CD4-positive, alpha-beta T cell treated with Interleukin-17A for 4 hours (primary cell): ENCODE data around the gene NMNAT1.
"Not testable (repeated sequence)": the region's sequence is repeated elsewhere in the genome, so short reads cannot be mapped to it uniquely, and the experiment has no call there.

Experiments
- DNase-seq: peaks from one replicate; pipeline ENCODE4 v3.0.0-alpha.2; 2020; ENCODE audit warnings: mixed read lengths

The NMNAT1 gene

DNA sequence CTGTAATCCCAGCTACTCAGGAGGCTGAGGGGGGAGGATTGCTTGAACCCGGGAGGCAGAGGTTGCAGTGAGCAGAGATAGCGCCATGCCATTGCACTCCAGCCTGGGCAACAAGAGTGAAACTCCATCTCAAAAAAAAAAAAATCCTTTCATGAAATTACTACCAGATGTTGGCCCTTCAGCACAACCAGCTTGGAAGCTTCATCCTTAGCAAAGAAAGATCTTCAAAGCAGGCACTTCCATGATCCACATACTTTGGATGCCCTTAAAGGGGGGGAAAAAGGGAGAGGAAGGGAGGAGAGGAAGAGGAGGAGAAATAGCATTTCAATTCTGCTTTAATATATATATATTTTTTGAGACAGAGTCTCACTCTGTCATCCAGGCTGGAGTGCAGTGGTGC is 77.4 kb downstream of the NMNAT1 start:
- not testable (repeated sequence) for DNase-seq

DNA sequence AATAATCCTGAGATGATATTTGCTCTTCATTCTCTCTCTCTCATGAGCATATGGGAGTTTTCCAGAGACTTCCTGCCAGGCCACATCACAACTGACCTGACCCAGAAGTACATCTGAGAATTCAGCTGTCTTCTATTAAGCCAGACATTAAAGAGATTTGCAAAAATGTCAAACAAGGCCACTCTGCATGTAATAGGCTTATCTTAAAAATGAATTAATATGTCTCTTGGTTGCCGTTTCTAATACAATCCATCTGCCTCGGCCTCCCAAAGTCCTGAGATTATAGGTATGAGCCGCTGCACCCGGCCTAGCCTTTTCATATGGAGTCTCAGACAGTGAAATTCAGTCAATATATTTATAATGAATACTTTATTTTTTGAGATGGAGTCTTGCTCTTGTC is 78.7 kb downstream of the NMNAT1 start:
- not testable (repeated sequence) for DNase-seq

DNA sequence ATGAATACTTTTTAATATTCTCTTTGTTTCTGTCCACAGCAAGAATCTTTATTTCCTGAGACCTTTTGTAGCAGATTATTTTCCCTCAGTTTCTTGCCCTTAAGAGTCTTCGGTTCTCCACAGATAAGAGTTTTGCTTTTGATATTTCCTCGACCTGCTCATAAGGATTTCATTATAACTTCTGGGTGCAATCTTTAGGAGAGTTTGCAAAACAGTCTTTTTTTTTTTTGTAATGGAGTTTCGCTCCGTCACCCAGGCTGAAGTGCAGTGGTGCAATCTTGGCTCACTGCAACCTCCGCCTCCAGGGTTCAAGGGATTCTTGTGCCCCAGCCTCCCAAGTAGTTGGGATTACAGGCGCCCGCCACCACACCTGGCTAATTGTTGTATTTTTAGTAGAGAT is 79.4 kb downstream of the NMNAT1 start:
- DNase-seq, result no peak

DNA sequence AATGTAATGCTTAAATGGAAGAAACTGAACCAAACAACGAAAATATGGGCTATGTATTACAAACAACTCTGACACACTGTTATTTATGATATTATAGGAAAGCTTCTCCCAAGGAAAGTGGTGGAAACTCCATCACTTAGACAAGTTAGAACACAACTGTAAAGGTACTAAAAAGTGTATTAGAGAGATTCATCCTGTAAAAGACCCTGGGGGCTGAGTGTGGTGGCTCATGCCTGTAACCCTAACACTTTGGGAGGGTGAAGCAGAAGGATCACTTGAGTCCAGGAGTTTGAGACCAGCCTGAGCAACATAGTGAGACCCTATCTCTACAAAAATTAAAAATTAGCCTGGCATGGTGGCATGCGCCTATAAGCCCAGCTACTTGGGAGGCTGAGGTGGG is 82.1 kb downstream of the NMNAT1 start:
- no peak for DNase-seq

DNA sequence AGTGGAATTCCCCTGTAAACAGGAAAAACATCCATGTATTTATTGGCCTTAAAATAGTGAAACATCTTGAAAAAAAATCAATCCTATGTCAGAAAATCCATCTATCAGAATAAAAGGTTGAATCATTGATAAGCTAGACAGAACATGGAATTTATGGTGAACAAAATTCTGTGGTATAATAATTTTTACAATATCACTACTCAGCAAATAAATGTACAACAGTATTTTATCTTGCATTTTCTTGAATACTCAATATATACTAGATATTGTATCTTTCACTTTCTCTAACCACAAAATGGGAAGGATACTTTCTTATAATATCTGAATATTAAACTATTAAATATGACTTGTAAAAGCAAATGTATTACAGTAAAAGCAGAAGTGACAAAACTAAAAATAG is 83.8 kb downstream of the NMNAT1 start:
- no peak for DNase-seq

DNA sequence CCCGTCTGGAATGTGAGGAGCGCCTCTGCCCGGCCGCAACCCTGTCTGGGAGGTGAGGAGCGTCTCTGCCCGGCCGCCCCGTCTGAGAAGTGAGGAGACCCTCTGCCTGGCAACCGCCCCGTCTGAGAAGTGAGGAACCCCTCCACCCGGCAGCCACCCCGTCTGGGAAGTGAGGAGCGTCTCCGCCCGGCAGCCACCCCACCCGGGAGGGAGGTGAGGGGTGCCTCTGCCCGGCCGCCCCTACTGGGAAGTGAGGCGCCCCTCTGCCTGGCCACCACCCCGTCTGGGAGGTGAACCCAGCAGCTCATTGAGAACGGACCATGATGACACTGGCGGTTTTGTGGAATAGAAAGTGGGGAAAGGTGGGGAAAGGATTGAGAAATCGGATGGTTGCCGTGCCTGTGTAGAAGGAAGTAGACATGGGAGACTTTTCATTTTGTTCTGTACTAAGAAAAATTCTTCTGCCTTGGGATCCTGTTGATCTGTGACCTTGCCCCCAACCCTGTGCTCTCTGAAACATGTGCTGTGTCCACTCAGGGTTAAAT is 85.8 kb downstream of the NMNAT1 start:
- not testable (repeated sequence) for DNase-seq

DNA sequence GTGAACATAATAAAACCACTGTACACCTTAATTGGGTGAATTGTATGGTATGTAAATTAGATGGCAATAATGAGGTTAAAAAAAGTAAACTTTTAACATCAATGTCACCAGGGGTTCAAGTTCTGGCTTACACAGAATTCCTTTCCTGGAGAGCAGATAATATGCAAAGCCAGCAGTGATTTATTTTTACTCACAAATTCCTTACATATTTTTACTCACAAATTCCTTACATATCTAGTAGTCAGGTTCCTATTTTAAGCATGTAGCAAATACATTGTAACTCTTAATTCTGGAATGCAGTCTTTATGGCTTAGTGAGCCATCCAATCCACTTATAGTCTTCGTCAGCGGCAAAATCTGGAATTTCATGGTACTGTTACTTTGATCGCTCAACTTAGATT is 88.2 kb downstream of the NMNAT1 start:
- DNase-seq, result no peak

DNA sequence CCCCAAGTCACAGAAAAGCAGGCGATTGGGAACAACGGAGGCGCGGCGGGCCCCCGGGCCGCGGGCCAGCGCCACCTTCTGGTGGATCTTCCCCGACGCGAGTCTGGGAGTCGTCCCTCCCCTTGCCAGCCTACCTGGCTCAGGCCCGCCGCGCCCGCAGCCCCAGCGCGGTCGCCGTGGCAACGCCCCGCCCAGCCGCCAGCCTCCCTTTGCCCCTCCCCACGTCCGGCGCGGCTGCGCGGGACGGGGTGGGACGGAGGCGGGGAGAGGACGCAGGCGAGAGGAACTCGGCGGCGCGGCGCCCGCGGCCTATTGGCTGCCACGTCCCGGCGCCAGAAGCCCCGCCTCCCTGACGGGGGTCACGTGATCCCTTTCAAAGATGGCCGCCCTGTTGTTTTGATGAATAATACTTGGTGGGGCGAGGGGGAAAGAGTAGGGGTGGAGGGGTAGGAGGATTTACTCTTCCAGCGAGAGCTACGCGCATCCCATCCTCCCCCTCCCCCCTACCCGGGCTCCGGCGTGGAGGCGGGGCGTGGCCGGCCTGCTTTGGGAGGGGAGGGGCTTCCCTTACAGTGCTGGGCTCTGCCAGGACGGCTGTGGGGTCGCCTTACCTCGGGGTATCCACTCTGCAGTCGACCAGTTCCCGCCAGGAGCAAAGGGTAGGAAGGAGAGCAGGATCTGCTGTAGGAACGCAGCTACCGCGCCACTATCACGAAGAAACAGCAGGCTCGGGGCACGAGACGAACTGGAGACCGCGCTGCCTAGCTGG is 89.5 kb downstream of the NMNAT1 start, which contains the start of gene UBE4B:
UBE4B (plus strand) TSS at position 369 of the 769 bp plus-strand sequence. CDS start 713 bp downstream, outside the sequence.
- DNase-seq, result peak; percentile 99

DNA sequence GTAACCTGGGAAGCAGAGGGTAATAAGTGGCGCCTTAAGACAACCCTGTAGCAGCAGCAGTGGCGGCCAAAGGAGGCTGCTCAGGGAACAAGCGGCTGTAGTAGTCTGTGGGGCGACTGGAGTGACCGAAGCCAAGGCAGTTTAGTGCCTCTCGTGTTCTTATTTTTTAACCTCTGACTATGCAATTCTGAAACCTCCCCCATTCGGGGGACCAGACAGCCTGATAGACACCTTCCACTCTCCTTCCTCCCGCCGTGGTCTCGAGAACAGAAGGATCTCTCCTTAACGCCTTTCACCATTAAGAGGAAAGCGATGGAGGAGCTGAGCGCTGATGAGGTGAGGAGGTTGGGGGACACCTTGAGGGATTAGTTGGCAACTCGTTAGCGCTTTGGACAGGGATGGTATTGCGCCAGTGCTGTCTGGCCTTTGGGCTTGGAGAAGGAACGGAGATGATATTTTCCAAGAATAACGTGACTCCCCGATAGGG is 90.1 kb downstream of the NMNAT1 start:
- DNase-seq, result no peak
